ENCODE results near the gene NIPAL3. TPM values are rescaled to one million over a fixed set of nuclear protein-coding genes. Genes with fewer than 3 reads are reported as not detected.

The NIPAL3 gene
- total RNA-seq, 1 experiment from 2014 or later = 44.2 TPM

DNA sequence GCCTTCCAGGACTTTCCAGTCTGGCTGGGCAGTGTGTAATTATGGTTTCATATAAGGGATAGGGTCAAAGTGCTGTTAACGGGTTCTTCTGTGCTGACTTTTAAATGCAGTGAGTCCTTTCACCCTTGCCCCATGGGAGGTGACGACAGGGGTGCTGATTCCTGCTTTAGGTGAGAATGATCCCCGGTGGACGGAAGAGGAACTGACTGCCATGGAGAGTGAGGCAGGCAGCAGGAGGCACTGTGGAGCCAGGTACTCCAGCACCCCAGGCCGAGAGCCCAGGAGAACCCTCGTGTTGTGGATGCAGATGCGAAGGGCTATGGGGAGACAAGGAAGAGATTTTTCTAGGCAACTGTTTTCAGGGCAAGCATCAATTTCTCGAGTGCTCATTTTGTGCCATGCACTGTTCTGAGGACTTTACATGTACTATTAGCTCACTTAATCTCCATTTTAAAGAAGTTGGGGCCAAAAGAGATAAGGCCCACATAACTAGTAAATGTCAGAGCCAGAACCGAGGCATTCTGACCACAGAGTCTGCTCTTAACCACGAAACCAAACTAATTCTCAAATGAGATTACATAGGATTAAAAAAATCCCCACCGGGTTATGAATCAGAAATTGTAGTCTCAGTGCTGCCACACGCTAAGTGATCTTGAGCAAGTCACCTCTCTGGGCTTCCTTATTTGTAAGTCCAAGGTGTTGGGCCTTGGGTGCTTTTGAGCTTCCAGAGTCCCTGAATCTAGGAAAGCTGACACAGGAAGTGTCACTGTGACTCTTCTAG is 30.3 kb upstream of the NIPAL3 start:
- Histone ChIP-seq H3K27me3 (replicated peaks) (no peaks in the 10 kb centered on the region), H3K27ac (peak overlapping the region; percentile 51), H3K4me3 (no peak overlapping the region), H3K4me1 (replicated peaks) (peaks cover 27% of the 10 kb centered on the region), H3K9me3 (replicated peaks) (no peaks in the 10 kb centered on the region; the same call in 1 of the 2 replicates), H3K36me3 (peaks cover 72% of the 10 kb centered on the region)
- DNase-seq (ENCODE audit: low read depth in 1 of 2, low spot score in 2 of 2) = peak in 1 of 2 experiments; percentile 47

DNA sequence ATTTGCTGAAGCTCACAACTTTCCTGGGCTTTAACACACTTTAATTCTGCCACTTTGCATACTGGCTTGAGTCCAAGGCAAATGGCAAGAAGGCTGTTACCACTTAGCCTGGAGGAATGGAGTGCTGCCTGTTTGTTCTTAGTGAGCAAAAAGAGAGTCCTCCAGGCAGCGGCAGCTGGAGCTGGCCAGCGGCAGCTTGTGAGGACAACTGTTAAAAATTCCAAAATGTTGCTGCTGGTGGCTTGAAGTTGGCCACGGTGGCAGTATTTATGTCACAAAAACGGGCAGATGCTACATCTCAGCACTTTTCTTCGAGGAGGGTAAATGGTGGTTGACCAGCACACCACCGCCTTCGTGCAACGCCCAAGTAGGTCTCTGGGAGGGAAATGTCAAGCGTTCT is 29.4 kb upstream of the NIPAL3 start:
- no peaks in the 10 kb centered on the region; the same call in 1 of the 2 replicates for H3K9me3 ChIP-seq (replicated peaks)
- no peak overlapping the region for H3K4me3 ChIP-seq
- DNase-seq (ENCODE audit: low read depth in 1 of 2, low spot score in 2 of 2) = peak in 1 of 2 experiments; percentile 29
- no peaks in the 10 kb centered on the region for H3K27me3 ChIP-seq (replicated peaks)
- peaks cover 27% of the 10 kb centered on the region for H3K4me1 ChIP-seq (replicated peaks)
- H3K27ac ChIP-seq = no peak overlapping the region
- peaks cover 74% of the 10 kb centered on the region for H3K36me3 ChIP-seq

DNA sequence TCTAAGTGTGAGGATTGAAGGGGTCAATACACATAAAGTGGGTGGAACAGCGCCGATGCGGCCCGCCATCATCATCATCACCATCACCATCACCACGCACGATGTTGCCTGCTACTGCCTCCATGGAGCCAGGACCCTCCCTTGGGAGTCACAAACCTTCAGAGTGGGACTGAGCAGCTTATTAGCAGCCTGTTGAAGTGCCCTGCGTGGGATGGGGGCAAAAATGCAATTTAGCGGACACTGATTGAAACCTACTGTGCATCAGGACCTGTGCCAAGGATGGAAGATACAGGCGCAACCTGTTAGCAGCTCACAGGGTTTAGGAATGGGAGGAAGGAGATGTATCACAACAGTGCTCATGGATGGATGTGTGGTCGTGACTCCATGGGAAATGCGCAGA is 28.7 kb upstream of the NIPAL3 start:
- DNase-seq (ENCODE audit: low read depth in 1 of 2, low spot score in 2 of 2) = peak in 1 of 2 experiments; percentile 36
- H3K4me1 ChIP-seq (replicated peaks) = peaks cover 34% of the 10 kb centered on the region
- H3K9me3 ChIP-seq (replicated peaks) = no peaks in the 10 kb centered on the region; the same call in 1 of the 2 replicates
- peaks cover 76% of the 10 kb centered on the region for H3K36me3 ChIP-seq
- no peak overlapping the region for H3K4me3 ChIP-seq
- no peaks in the 10 kb centered on the region for H3K27me3 ChIP-seq (replicated peaks)
- no peak overlapping the region for H3K27ac ChIP-seq

DNA sequence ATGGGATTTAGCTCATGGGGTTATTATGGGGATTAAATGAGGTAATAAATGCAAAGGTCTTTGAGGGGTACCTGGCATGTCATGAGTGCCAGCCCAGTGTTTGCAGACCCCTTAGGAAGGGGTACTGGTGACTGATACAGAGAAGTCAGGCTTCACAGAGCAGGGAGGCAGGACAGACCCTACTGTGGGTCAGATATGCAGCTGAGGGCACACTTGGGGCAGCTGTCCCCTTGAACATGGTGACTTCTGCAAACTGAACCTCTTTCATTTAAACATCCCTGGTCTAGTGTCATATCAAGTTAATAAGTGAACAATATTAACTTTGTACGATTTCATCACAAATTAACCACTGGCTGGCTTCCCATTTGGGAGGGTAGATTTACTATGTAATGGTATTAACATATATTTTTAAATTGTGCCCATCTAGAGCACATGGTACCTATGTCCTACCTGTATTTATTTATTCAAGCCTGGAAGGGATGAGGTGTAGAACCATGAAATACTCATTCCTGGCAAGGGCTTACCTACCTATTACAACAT is 27.9 kb upstream of the NIPAL3 start:
- peaks cover 40% of the 10 kb centered on the region for H3K4me1 ChIP-seq (replicated peaks)
- H3K9me3 ChIP-seq (replicated peaks) = no peaks in the 10 kb centered on the region; the same call in 1 of the 2 replicates
- no peak overlapping the region for H3K4me3 ChIP-seq
- no peak for DNase-seq (ENCODE audit: low read depth in 1 of 2, low spot score in 2 of 2)
- H3K27ac ChIP-seq = no peak overlapping the region
- H3K36me3 ChIP-seq = peaks cover 75% of the 10 kb centered on the region
- no peaks in the 10 kb centered on the region for H3K27me3 ChIP-seq (replicated peaks)

DNA sequence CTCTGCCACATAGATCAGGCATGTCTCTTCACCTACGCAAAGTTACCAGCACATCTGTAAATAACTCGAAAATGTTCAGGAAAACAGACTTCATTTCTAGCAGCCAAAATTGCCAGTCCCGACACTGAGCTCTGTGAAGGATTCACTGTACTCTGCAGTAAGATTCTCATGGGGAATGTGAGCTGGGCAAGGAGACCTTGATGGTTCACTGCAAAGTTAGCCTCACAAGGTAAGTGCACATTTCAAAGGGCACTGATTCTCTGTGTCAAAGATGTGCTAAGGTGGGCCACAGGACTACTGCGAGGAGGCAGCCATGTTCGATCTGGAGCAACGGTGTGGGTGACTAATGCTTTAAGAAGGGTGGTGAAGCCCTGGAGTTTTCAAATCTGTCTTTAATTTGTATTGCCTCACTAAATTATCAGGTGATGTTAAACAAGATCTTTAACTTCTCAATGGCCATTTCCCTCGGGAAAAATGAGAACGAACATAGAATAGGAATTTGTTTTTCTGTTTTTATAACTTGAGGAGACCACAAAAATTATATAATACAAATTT is 27.2 kb upstream of the NIPAL3 start:
- Histone ChIP-seq H3K4me1 (replicated peaks) (peaks cover 45% of the 10 kb centered on the region), H3K9me3 (replicated peaks) (no peaks in the 10 kb centered on the region; the same call in 1 of the 2 replicates), H3K27me3 (replicated peaks) (no peaks in the 10 kb centered on the region), H3K27ac (no peak overlapping the region), H3K36me3 (peaks cover 74% of the 10 kb centered on the region), H3K4me3 (no peak overlapping the region)
- DNase-seq (ENCODE audit: low read depth in 1 of 2, low spot score in 2 of 2) = no peak

DNA sequence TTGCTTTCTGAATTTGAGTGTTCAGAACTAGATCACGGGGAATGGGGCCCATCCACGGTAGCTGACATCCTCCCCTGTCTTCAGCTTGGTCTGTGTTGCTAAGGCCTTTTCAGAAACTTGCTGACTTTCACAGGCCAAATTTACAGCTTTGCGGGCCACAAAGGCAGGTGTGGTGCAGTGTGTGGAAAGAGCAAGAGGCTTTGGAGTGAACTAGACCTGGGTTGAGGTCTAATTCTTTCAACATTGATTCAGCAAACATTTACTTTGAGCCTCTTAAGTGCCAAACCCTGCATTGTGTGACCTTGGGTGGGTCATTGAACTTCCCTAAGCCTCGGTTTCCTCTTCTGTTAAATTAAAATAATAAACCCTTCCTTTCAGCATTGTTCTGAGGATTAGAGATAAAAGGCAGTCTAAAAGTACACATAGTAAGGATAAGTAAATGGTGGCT is 26.3 kb upstream of the NIPAL3 start:
- no peaks in the 10 kb centered on the region for H3K27me3 ChIP-seq (replicated peaks)
- no peak for DNase-seq (ENCODE audit: low read depth in 1 of 2, low spot score in 2 of 2)
- H3K4me3 ChIP-seq = no peak overlapping the region
- H3K36me3 ChIP-seq = peaks cover 71% of the 10 kb centered on the region
- H3K27ac ChIP-seq = no peak overlapping the region
- H3K9me3 ChIP-seq (replicated peaks) = no peaks in the 10 kb centered on the region; the same call in 1 of the 2 replicates
- H3K4me1 ChIP-seq (replicated peaks) = peaks cover 48% of the 10 kb centered on the region

DNA sequence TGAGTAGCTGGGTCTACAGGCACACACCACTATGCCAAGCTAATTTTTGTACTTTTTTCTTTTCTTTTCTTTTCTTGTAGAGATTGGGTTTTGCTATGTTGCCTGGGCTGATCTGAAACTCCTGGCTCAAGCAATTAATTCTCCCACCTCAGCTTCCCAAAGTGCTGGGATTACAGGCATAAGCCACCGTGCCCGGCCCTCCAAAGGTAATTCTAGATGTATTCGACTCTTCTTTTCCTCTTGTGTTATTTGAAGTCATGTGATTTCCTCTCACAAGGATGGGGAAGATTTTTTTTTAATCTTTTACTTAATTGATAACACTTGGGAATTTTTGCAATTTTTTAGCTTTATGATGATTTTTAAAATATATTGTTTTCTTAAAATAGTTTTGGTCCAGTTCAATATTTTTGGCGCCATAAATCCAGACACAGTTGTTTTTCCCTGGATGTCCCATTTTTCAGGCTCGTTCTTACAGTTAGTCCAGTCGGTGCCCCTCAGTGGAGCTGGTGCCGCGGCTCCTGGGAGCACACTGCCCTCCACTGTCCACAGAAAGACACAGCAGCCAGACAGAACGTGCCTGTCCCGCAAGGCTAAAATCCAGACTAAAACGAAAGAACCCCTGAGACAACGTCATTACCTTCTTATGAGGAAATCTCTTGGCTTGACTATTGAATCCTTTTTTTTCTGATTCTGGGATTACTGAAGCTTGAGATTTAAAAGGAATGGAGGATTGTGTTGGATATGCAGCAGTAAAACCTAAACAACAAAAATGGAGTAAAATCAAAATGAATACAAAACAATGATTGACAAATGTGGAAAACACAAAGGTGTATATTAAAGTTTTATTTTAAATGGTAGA is 24.4 kb upstream of the NIPAL3 start:
- Histone ChIP-seq H3K36me3 (peaks cover 63% of the 10 kb centered on the region), H3K27me3 (replicated peaks) (no peaks in the 10 kb centered on the region), H3K9me3 (replicated peaks) (no peaks in the 10 kb centered on the region), H3K4me1 (replicated peaks) (peaks cover 30% of the 10 kb centered on the region), H3K27ac (peak overlapping the region; percentile 28; the same call in 1 of the 2 replicates), H3K4me3 (no peak overlapping the region)
- peak; percentile 73 to 80 for DNase-seq (ENCODE audit: low read depth in 1 of 2, low spot score in 2 of 2)

DNA sequence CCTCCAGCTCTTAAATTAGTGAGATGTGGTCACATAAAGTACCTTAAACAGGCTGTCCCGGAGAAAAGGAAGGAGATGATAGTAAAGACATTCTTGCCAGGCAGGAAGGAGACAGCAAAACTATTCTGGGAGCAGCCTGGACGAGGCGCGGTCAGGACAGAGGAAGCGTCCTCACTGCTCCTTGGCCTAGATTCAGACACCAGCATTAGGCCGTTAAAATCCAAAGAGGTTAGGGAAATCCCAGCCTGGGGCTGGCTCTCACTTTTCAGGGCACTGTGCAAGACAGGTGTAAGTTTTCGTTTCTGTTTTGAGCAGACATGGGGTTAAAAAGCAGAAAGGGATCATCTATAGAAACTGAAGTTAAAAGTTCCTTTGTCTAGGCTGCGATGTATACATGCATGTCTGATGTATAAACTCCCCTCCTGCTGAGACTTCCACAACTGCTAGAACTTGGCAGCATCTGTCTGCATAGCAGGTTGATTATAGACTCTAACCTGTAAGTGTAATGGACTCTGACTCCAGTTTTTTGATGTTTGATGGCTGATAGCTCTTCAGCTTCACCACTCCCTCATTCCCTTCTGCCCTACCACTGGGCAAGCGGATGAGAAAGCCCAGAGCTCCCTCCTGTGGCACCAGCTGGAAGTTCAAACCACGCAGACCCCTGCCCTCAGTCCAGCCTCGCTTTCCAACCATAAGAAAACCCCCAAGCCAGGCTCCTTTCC is 23.6 kb upstream of the NIPAL3 start:
- Histone ChIP-seq H3K27me3 (replicated peaks) (no peaks in the 10 kb centered on the region), H3K9me3 (replicated peaks) (no peaks in the 10 kb centered on the region), H3K27ac (no peak overlapping the region), H3K4me3 (no peak overlapping the region), H3K36me3 (peaks cover 54% of the 10 kb centered on the region), H3K4me1 (replicated peaks) (peaks cover 28% of the 10 kb centered on the region)
- peak; percentile 55 to 66 for DNase-seq (ENCODE audit: low read depth in 1 of 2, low spot score in 2 of 2)

DNA sequence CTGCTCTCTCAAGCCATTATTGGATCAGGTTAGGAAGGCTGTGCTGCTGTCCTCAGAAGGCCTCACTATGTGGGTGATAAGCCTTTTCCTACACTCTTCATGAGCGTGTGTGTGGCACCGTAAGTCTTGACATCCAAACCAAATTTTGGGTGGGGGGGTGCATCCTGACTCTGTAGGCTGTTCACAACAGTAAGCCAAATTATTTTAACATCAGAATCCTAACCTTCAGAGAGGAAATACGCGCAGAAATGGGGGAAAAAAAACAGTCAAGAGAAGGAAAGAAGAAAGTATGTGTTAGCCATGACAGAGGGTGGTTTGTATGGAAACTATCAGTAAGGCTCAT is 23.0 kb upstream of the NIPAL3 start:
- Histone ChIP-seq H3K27ac (no peak overlapping the region), H3K4me1 (replicated peaks) (peaks cover 28% of the 10 kb centered on the region), H3K4me3 (no peak overlapping the region), H3K36me3 (peaks cover 52% of the 10 kb centered on the region), H3K9me3 (replicated peaks) (no peaks in the 10 kb centered on the region), H3K27me3 (replicated peaks) (no peaks in the 10 kb centered on the region)
- no peak for DNase-seq (ENCODE audit: low read depth in 1 of 2, low spot score in 2 of 2)

DNA sequence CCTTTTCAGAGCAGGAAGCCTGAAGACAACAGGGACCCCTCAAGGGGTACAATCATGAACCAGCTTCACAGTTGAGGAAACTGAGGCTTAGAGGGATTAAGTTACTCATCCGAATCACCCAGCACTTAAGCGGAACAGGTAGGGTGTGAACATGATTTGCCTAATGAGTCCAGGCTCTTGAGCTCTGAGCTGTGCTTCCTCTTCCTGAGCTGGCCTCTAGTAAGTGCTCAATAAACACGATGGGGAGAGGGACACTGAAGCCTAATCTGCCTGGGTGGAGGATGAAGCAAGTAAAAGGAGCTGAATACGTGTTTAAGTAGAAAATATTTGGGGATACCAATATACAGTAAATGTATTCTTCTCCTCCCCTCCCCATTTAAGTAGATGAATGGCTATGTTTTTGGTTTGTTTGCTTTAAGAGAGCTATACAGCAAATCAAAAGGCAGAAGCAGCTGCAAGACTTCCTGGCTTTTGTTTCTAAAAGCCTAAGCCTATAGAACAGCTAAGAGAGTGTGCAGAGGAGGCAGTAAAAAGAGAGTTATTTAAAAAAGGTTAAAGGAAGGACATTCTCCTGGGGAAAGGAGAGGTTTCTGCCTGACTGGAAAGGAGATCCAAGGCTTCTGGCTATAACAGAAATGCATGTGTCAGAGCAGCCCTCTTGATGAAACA is 22.5 kb upstream of the NIPAL3 start:
- H3K27ac ChIP-seq = peak overlapping the region; percentile 46
- no peak for DNase-seq (ENCODE audit: low read depth in 1 of 2, low spot score in 2 of 2)
- peaks cover 28% of the 10 kb centered on the region for H3K4me1 ChIP-seq (replicated peaks)
- H3K27me3 ChIP-seq (replicated peaks) = no peaks in the 10 kb centered on the region
- H3K4me3 ChIP-seq = no peak overlapping the region
- H3K36me3 ChIP-seq = peaks cover 51% of the 10 kb centered on the region
- no peaks in the 10 kb centered on the region for H3K9me3 ChIP-seq (replicated peaks)

DNA sequence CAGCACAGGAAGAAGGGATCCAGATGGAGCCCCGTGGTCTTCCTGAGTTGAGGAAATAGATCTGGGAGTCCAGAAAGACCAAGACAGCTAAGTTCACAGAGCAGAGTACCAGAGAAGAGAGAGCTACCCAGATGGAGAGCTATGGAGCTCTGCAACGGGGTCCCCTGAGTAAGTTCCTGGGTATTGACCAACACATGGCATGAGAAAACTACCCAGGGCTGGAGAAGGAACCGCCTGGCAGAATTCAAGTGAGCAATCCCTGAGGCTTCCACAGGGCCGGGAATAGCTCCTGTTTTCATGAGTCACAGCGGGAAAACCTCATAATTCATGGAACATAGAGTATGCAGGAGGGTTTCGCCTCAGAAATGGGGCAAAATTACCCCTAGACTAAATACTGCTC is 21.7 kb upstream of the NIPAL3 start:
- peak; percentile 56 to 69 for DNase-seq (ENCODE audit: low read depth in 1 of 2, low spot score in 2 of 2)
- Histone ChIP-seq H3K4me3 (no peak overlapping the region), H3K9me3 (replicated peaks) (no peaks in the 10 kb centered on the region), H3K4me1 (replicated peaks) (peaks cover 28% of the 10 kb centered on the region), H3K27ac (peak overlapping the region; percentile 46), H3K36me3 (peaks cover 46% of the 10 kb centered on the region), H3K27me3 (replicated peaks) (no peaks in the 10 kb centered on the region)

DNA sequence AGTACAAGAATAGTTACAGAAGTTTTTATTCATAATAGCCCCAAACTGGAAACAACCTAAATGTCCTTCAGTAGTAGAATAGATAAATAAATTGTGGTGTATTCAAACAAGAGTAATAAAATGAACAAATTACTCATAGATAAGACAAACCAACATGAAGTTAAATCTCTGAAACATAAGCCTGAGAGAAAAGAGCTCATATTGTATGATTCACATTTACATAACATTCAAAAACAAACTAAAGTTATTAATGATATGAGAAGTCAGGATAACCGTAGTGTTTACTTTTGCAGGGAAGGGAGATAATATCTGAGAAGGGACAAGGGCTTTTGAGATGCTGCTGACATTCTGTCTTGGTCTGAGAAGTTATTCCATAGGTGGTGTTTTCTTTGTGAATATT is 15.5 kb upstream of the NIPAL3 start:
- Histone ChIP-seq H3K4me3 (no peak overlapping the region), H3K27me3 (replicated peaks) (no peaks in the 10 kb centered on the region), H3K4me1 (replicated peaks) (peaks cover 11% of the 10 kb centered on the region), H3K27ac (no peak overlapping the region), H3K36me3 (peaks cover 27% of the 10 kb centered on the region), H3K9me3 (replicated peaks) (no peaks in the 10 kb centered on the region)
- no peak for DNase-seq (ENCODE audit: low read depth in 1 of 2, low spot score in 2 of 2)

DNA sequence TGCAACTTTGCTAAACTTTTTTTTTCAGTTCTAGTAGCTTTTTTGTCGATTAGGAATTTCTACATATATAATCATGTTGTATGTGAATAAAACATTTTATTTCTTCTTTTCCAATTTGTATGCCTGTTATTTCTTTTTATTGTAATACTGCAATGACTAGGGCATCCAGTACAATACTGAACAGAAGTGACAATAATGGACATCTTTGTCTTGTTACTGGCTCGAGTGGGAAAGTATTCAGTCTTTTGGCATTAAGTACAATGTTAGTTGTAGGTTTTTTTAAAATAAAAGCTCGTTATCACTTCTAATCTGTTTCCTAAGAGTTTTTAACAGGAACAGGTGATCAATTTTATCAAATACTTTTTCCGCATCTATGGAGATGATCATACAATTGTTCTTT is 11.8 kb upstream of the NIPAL3 start:
- Histone ChIP-seq H3K9me3 (replicated peaks) (no peaks in the 10 kb centered on the region; the same call in 1 of the 2 replicates), H3K4me3 (no peak overlapping the region), H3K27ac (no peak overlapping the region), H3K4me1 (replicated peaks) (peaks cover 11% of the 10 kb centered on the region), H3K36me3 (peaks cover 32% of the 10 kb centered on the region), H3K27me3 (replicated peaks) (no peaks in the 10 kb centered on the region)
- no peak for DNase-seq (ENCODE audit: low read depth in 1 of 2, low spot score in 2 of 2)

Measured in SJSA1 (cell line).